Stimulated activated CD4-positive, alpha-beta T cell treated with anti-CD3 and anti-CD28 coated beads, Interleukin-12 subunit alpha, Interleukin-12 subunit beta, amount 100 ng/mL, for 24 hours (primary cell): ENCODE measurements around the gene KLF16.

ENCODE experiments used
- DNase-seq, 2 experiments: peaks; one replicate each; pipeline ENCODE4 v3.0.0-alpha.2; 2020; ENCODE audit warnings: low read depth in 2 of 2

KLF16 gene

GRCh38 chr19:1868971-1869370, 5.6 kb upstream of the KLF16 start:
- no peak for DNase-seq

- DNase-seq, result no peak
These were observed 4.0 kb upstream of the KLF16 start for GRCh38 chr19:1867349-1867724.

GRCh38 chr19:1866693-1867348, 3.4 kb upstream of the KLF16 start:
- no peak for DNase-seq

- DNase-seq, result no peak
These were observed 2.0 kb upstream of the KLF16 start for GRCh38 chr19:1865172-1866010.

GRCh38 chr19:1864480-1865171, 1.2 kb upstream of the KLF16 start:
- DNase-seq, result no peak

- DNase-seq, result peak; percentile 86 to 88
These were observed 480 bp upstream of the KLF16 start for GRCh38 chr19:1863638-1864479.

- DNase-seq, result no peak
These were observed 703 bp downstream of the KLF16 start for GRCh38 chr19:1862424-1863327.

- no peak for DNase-seq
These were observed 1.3 kb downstream of the KLF16 start for GRCh38 chr19:1862068-1862423.

- no peak for DNase-seq
These were observed 1.8 kb downstream of the KLF16 start for GRCh38 chr19:1861599-1862031.

- no peak for DNase-seq
These were observed 2.4 kb downstream of the KLF16 start for GRCh38 chr19:1860821-1861598.

GRCh38 chr19:1860042-1860775, 3.2 kb downstream of the KLF16 start:
- no peak for DNase-seq

- no peak for DNase-seq
These were observed 4.0 kb downstream of the KLF16 start for GRCh38 chr19:1859331-1859781.

- no peak for DNase-seq
These were observed 4.8 kb downstream of the KLF16 start for GRCh38 chr19:1858412-1859081.

GRCh38 chr19:1857648-1858326, 5.6 kb downstream of the KLF16 start:
- DNase-seq, result no peak

GRCh38 chr19:1856698-1857603, 6.4 kb downstream of the KLF16 start:
- DNase-seq, result no peak

GRCh38 chr19:1856345-1856697, 7.1 kb downstream of the KLF16 start:
- DNase-seq, result no peak

GRCh38 chr19:1855828-1856255, 7.5 kb downstream of the KLF16 start:
- no peak for DNase-seq
